Stimulated activated naive CD8-positive, alpha-beta T cell treated with anti-CD3 and anti-CD28 coated beads, Interleukin-15, Interleukin-2, amounts not matched to agents 100 U/mL and 50 U/mL, for 24 hours (primary cell): Measurements from ENCODE around the gene CBFA2T3.

ENCODE experiments used
- ATAC-seq: fragments of 150-1000 bp; cut with Tn5 transposase; one replicate; pipeline ENCODE4 v1.10.0; 2021
- DNase-seq: peaks from one replicate; pipeline ENCODE4 v3.0.0; 2021

The CBFA2T3 gene

DNA sequence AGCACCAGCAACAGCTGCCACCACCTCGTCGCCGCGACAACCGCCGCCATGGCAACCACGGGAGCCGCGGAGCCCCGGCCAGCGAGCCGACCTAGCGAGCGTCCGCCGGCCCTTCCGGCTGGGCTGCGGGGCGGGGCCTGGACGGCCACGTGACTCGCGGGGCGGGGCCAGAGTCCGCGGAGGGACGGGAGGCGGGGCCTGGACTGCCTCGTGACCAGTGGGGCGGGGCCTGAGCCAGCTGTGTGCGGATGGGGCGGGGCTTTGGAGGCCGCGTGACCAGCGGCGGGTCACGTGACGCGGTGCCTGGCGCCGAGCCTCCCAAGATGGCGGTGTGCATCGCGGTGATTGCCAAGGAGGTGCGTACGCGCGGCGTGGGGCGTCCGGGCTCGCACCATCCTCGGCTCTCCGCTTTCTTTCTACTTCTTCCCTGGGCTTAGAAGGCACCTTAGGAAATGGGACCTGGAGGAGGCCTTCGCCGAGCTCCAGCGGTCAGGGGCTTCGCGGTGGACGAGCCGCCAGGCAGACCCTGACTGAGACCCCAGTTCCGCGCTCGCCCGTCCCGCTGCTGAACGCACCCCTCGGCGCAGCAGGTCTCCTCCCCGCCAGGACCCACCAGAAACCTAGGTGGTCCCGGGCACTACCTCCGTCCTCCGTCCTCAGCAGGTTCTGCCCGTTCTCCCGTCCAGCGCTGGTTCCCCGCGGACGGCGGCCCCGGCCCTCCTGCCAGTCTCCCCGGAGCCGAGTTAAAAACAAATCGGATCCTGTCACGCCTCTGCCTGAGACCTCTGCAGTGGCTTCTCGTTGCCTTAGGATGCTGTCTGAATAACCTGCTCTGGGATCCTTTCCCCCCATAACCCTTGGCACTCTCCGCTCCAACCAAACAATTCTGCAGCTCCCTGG lies 119.9 kb downstream of the CBFA2T3 start, which contains the start of the genes GALNS and TRAPPC2L:
GALNS (minus strand) TSS at position 120 of the 900 bp plus-strand sequence; CDS start at position 50, 70 bp downstream.
TRAPPC2L (plus strand) TSS at position 300 of the 900 bp plus-strand sequence; CDS start at position 324, 24 bp downstream.
- DNase-seq (peak; percentile 100), ATAC-seq (peak; percentile 86)

DNA sequence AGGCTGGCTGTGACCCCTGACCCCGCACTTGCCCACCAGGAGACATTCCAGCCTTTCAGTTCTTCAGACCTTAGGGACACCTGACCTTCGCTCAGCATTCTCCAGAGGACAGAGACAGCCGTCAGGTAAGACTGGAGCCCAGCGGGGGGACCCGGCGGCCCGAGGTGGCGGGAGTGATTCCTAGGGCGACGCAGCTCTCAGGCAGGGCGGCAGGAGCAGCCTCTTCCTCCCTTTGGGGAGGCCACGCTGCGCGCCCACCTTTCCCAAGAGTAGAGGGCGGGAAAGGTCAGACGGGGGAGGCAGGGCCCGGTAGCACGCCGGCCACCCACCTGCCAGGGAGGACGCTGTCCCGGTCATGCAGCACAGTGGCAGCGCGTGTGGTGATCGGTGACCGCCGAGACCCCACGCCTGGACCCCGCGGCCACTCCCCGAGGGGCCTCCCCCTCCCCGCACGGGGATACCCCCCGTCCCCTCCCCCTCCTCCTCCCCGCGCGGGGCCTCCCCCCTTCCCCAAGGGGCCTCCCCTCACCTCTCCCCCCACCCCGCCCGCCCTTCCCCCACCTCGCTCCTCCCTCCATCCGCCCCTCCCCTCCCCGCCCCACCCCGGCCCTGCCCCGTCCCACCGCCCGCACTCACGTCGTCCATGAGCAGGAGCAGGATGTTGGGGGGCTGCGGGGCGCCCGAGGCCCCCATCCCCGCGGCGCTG lies 120.7 kb downstream of the CBFA2T3 start:
- DNase-seq (peak; percentile 23), ATAC-seq (peak; percentile 24)

DNA sequence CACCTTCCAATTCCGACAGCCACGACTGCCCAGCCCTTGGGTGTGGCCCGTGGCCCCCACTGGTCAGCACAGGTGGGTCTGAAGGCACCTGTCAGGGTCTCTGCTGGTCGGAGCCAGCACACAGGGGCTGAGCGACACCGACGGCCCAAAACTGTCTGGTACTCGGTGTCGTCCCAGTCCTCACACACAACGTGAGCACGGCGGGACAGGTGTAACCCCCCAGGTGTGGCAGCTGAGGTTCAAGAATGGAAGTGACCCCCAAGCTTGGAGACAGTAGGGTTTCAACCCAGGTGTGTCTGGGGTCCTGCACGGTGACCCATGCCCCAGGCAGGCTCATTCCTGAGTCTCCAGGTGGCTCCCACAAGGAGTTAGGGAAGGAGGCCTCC lies 121.3 kb downstream of the CBFA2T3 start:
- DNase-seq (no peak), ATAC-seq (no peak)

DNA sequence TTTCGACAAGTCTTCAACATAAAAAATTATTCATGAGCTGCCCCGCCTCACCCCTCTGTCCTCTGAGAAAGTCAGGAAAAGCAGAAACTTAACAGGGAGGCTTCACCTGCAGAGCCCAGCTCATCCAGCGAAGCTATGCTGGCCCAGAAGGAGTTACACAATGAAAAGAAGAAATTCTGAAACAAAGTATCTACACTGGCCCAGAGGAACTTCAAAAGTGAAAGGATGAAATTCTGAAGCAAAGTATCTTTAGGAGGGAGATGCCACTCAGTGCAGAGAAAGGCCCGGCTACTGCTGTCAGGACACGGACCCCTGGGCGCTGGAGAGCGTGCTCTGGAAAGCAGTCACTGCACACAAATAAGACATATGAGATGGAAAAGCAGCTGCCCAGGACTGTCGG lies 121.8 kb downstream of the CBFA2T3 start:
- no peak for DNase-seq
- ATAC-seq: no peak

DNA sequence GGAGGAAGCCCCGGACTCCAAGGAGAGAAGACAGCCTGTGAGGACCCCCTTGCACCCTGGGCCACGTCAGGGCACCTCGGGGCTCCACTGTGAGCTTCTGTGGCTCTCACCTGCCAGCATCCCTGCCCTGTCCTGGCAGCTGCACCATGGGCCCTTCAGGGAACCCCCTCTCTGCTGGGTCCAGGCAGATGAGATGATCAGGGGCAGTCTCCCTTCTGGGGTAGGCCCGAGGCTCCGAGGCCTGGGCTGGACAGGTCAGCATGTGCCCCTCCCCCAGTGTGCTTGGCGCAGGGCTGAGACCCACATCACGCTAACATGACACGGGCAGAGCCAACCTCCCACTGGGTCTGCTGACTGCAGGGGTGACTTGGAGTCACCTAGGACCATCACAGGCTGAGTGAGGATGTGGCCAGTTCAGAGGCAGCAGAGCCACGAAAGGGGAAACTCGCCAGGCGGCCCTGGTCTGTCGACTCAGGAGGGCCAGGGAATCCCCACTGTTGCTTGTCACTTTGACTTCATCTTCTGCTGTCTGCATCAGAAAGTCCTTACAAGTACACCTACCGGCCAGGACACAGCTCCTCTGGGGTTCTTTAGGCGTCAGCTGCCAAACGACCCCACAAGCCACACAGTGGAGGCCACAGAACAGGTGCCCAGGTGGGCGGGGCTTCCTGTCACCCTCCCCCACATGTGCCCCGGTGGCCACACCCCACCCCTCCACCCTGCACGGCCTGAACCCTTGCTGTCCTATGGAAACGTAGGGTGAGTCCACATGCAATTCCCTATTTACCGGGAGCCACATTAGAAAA lies 122.5 kb downstream of the CBFA2T3 start:
- DNase-seq (peak; percentile 35), ATAC-seq (no peak)

DNA sequence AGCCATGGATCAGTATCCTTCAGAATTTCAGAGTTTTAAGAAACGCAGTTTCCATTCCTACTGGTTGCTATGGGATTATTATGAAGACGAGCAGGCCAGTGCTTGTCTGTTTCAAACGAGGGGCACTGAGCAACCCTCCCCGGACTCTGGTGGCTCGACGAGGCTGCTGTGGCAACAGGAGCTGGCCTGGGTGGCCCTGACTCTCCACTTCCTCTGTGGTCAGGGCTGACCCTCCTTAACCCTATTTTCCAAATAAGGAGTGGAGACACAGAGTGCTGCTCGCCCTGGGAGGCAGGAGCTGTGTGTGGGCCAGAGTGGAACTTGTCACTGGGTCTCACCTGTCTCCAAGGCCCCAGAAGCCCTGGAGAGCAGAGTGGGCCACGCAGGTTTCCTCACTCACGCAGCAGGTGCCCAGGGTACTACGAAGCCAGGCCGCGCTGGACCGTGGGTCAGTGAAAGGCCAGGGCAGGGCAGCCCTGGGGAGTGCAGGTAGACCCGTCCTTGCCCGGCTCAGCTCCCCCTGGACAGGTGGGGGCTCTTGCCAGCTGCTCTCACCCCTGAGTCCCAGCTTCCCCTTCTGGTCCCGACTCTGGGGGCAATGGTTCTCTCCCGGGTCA lies 123.6 kb downstream of the CBFA2T3 start:
- DNase-seq (no peak), ATAC-seq (no peak)

DNA sequence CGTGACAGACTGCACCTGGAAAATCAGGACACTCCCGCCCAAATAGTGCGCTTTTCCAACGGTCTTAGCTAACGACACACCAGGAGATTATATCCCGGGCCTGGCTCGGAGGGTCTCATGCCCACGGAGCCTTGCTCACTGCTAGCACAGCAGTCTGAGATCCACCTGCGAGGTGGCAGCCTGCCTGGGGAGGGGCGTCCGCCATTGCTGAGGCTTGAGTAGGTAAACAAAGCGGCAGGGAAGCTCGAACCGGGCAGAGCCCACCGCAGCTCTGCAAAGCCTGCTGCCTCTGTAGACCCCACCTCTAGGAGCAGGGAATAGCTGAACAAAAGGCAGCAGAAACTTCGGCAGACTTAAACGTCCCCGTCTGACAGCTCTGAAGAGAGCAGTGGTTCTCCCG lies 125.4 kb downstream of the CBFA2T3 start:
- no peak for ATAC-seq
- DNase-seq: no peak

DNA sequence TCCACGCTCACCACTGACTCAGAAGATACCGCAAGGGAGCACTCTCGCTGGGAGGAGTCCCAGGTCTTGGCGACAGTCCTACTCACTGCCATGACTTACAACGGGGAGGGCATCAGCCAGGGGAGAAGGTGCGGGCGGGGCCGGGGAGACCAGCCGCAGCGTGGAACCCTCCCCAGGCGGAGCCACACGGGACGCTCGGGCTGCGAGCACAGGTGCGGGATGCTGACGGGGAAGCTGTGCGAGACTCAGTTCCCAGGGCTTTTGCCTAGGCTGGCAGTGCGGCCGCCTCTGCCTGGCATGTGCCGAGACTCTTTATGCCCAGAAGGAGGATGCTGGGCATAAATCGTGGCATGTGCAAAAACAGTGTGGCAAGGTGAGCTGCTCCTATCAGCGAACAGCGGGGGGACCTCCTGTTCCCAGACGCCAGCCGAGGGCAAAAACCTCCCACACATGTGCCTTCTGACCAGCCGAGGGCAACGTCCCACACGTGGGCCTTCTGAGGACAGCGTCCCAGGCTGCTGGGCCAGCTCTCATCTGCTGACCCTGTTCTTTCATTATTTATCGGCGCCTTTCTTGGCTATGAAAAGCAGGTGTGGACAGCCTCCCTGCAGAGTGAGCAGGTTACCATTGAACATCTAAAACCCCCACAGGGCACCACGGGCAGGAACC lies 126.3 kb downstream of the CBFA2T3 start:
- no peak for ATAC-seq
- DNase-seq: no peak

DNA sequence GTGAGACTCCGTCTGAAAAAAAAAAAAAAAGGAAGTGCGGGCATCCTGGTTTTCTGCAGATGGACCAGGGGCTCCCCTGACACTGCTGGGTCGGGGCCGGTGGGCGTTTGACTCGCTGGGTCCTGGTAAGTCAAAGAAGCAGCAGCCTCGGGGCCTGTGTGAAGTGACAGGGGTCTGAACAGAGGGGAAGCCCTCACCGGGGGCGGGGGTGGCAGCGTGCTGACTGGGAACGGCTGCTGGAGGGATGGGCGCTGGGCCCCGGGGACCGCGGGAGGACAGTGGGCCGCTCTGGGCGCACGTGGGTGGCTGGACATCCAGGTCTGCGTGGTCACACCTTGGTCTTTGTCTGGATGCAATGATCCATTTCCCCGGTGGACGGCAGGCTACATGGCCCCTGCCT lies 128.4 kb downstream of the CBFA2T3 start:
- no peak for ATAC-seq
- no peak for DNase-seq

DNA sequence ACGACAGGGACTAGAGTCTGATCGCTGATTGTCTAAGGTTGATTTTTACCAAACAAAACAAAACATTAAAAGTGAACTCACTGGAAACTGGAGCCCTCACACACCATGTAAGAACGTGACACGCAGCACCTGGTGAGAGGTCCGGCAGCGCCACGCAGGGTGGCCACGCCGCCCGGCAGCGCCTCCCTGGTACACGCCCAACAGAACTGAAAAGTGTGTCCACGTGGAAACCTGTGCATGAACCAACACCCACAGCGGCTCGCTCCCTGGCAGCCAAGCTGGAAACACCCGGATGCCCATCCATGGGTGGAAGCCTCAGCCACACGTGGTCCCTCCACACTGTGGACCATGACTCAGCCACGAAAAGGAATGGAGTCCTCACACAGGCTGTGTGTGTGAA lies 129.4 kb downstream of the CBFA2T3 start:
- no peak for DNase-seq
- no peak for ATAC-seq

DNA sequence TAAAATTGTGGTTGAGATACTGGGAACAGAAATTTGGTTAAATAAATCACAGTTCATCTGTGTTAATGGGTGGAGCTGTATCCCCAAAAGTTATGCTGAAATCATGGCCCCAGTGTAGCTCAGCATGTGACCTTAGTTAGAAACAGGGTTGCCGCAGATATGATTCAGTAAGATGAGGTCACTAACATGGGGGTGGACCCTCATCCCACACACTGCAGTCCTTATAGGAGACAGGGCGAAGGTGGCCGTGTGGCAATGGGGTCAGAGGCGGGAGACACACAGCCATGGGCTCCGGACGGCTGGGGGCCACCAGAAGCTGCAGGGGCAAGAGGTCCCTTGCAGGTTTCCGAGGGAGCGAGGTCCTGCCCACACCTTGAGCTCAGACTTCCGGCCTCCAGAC lies 130.9 kb downstream of the CBFA2T3 start:
- ATAC-seq (no peak), DNase-seq (no peak)

DNA sequence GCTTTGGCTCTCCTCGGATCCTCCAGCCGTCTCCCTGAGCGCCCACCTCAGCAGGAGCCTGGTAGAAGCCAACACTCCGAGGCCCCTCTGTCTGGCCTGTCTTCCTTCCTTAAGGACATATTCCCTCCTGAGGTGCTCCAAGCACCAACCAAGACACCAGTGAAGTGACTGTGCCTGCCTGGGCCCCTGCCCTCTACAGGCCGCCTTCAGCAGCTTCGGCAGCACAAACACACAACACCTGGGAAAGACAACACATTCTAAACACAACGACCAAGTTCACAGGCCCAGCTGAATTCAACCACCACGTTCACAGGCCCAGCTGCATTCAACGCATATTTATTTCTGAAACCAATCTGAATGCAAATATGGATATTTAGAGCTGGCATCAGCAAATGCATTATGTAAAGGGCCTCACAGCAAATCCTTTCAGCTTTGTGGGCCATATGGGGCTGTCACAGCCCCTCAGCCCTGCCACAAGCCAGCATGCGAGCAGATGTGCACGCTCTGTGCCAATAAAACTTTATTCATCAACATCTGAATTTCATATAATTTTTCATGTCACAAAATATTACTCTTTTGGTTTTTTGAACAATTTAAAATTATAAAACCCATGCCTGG lies 132.5 kb downstream of the CBFA2T3 start:
- DNase-seq (no peak), ATAC-seq (no peak)

DNA sequence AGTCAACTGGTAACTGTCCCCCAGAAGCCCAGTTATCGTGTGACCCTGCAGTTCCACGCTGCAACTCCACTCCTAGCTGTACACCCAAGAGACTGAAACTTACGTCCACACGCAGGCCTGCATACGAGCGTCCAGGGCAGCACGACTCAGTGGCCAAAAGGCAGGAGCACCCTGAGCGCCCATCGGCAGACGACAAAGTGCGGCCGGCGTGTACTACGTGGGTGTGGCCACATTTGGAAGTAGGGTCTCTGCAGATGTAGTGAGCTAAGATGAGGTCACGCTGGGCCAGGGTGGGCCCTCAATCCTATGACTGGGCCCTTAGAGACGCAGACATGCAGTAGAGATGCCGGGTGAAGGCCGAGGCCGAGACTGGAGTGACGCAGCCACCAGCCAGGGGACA lies 133.8 kb downstream of the CBFA2T3 start:
- DNase-seq: no peak
- no peak for ATAC-seq

DNA sequence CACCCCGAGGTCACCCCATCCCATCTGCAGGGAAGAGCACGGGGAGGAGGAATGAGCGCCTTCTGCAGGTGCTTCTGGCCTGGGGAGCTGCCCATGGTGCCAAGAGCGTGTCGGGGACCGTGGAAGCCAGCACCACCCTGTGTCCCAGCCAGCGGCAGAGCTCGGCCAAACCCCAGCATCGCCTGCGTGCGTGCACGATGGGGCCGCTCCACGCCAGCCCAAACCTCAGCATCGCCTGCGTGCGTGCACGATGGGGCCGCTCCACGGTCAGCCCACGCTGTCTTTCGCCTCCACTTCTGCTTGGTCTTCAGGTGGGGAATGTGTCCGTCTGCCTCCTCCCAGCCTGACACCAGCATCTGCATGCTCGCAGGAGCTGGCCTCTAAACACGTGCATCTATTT lies 134.2 kb downstream of the CBFA2T3 start:
- ATAC-seq (no peak), DNase-seq (no peak)

DNA sequence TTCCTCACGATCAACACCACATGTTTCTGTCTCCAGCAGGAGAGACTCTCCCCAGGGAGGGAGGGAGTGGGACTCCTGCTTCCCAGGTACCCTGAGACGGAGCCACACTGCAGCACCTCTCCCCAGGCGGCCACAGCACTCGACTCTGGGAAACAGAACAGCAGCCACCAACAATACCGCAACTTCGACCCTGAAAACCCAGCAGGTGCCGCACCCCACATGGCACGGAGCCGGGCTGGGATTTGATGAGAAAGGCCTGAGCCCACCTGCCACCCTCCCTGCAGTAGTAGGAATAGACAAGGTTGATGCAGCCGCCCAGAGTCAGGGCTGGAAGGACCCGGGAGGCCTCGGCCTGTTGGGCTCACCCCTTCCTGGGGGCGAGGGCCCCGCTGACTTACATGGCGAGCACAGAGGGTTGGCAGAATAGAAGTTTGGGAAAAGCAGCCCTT lies 134.7 kb downstream of the CBFA2T3 start:
- ATAC-seq (no peak), DNase-seq (no peak)

DNA sequence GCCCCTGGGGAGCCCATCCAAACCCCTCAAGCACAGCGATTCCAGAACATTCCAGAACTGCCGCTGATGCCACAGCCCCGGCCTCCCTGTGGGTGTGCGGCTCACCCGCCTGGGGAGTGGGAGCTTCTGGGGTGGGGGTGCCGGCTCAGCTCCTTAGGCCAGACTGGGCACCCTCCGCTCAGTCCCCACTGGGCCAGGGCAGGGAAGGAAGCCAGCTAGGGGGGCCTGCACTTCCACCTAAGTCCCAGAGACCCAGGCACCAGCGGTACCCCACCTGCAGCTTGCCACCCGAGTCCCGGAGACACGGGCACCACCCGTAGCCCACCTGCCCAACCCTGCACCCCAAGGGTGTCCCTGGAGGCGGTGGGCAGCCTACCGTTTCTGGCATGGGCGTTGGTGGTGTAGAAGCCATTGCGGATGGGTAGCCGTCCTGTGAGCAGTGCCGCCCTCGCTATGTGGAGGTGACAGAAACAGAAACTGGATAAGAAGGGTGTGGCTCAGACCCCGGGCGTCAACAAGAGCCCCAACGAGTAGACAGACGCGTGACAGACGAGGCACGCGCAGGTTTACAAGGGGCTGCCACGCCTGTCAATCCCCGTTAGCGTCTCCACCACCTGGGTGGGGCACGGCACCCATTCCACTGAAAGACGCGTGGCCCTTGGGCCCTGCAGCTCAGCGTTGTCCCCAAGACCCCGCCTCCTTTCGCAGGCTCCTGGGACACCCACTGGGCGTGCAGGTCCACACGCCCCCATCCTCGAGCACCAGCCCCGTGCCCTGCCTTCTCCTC lies 135.3 kb downstream of the CBFA2T3 start:
- ATAC-seq: no peak
- DNase-seq: no peak

DNA sequence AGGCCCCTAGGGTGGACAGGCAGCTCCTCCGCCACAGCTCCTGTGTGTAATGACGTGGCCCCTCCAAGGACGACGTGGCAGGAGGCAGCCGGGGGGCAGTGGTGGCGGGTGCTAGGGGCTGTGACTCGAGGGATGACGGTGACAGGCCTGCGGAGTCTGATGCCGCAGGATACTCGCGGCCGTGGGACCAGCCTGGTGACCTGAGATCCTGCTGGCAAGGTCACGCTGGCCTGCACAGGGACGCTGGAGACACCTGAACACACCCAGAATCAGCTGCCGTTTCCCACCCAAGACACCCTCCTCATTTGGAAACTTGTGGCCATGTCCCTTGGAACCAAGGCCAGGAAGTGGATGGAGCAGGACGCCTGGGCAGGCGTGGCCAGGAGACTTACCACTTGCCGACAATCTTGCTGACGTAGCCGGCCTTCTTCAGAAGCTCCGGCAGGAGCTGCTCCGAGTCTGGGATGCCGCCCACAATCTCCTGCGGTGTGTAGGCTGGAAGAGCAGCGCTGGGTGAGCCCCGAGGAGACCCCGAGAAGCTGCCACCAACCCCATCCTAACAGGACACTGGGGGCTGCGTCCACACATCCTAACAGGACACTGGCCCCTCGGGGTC lies 136.3 kb downstream of the CBFA2T3 start:
- no peak for ATAC-seq
- DNase-seq: no peak

DNA sequence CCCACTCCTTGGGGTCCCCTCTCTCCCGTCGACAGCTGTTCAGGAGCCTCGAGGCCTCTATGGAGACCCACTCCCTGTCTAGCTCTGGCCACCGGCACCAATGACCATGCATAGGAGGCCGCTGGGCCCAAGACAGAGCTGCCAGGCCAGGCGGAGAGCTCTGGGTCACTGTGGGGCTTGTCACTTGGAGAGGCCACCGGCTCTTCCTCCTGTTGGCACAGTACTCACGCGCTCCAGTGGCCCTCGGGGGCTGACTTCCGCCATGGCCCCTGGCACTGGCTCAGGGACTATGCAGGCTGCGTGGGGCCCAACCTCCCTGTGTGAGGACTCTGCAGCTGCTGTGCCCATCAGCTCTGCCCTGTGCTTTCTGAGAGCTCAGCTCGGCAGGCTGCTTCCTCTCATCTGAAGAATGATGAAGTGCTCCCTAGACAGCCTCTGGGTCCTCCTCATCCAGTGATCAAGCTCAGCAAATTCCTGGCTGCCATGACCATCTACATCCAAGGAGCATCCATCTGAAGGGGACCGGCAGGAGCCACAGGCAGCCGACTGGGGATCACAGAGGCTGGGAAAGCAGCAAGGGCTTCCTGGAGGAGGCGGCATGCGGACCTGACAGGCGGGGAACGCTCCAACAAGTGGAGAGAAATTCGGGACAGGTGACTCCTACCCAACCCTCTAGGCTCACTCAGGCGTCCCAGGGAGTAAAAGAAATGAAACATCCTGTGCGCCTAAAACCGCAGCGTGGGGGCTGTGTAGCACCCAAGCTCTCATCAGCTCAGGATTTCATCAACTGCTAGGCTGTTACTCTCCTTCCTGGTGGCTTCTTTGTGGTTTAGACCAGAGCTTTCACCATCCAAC lies 137.0 kb downstream of the CBFA2T3 start:
- ATAC-seq: no peak
- DNase-seq: no peak
